Dendritic cell treated with granulocyte-macrophage colony-stimulating factor and Interleukin-4, amounts not matched to agents 40 ng/mL and 50 ng/mL, for 4 days (primary cell): ENCODE data around the gene CALML3.
"Not testable (repeated sequence)": the region's sequence is repeated elsewhere in the genome, so short reads cannot be mapped to it uniquely, and the experiment has no call there.

Source experiments
- H3K27ac Mint-ChIP-seq: one replicate; pipeline ENCODE4 v1.8.0; 2022; ENCODE audit warnings: mild to moderate bottlenecking, mixed read lengths
- H3K27me3 Mint-ChIP-seq: one replicate; pipeline ENCODE4 v1.8.0; 2022; ENCODE audit warnings: mild to moderate bottlenecking, mixed read lengths
- H3K36me3 Mint-ChIP-seq: one replicate; pipeline ENCODE4 v1.8.0; 2022; ENCODE audit warnings: low read depth, mixed read lengths
- H3K4me1 Mint-ChIP-seq: one replicate; pipeline ENCODE4 v1.8.0; 2022; ENCODE audit warnings: low read depth, mixed read lengths
- H3K4me3 Mint-ChIP-seq: one replicate; pipeline ENCODE4 v1.8.0; 2022; ENCODE audit warnings: mild to moderate bottlenecking, moderate library complexity, mixed read lengths
- H3K9me3 Mint-ChIP-seq: one replicate; pipeline ENCODE4 v1.8.0; 2022; ENCODE audit warnings: mixed read lengths
- intact Hi-C: fragments of 100-400 bp; cut with micrococcal nuclease; formaldehyde crosslinking; loops from one replicate; pipeline ENCODE4 v1.15.0; 2022

CALML3 gene

GRCh38 chr10:5524641-5525560 lies at the start of gene CALML3:
Gene CALML3, plus strand, starts transcription at chr10:5524961. Its CDS starts 125 bp downstream, at chr10:5525086.
- H3K36me3 Mint-ChIP-seq = no peaks in the 10 kb centered on the region
- no peak within 1 kb of the TSS for H3K4me3 Mint-ChIP-seq
- intact Hi-C loops = no loop called here
- no peaks in the 10 kb centered on the region for H3K9me3 Mint-ChIP-seq
- no peak within 1 kb of the TSS for H3K27ac Mint-ChIP-seq
- peaks cover 13% of the 10 kb centered on the region for H3K27me3 Mint-ChIP-seq
- peaks cover 6% of the 10 kb centered on the region for H3K4me1 Mint-ChIP-seq

GRCh38 chr10:5475088-5475487 lies 49.7 kb upstream of the CALML3 start:
- intact Hi-C loops, H3K4me1 Mint-ChIP-seq, H3K27ac Mint-ChIP-seq, H3K36me3 Mint-ChIP-seq, H3K9me3 Mint-ChIP-seq, H3K4me3 Mint-ChIP-seq: not testable (repeated sequence)
- peaks cover 14% of the 10 kb centered on the region for H3K27me3 Mint-ChIP-seq

GRCh38 chr10:5475974-5476807 lies 48.6 kb upstream of the CALML3 start:
- intact Hi-C loops, H3K27ac Mint-ChIP-seq, H3K36me3 Mint-ChIP-seq, H3K4me3 Mint-ChIP-seq, H3K9me3 Mint-ChIP-seq: not testable (repeated sequence)
- H3K27me3 Mint-ChIP-seq = peaks cover 15% of the 10 kb centered on the region
- peaks cover 12% of the 10 kb centered on the region for H3K4me1 Mint-ChIP-seq

GRCh38 chr10:5476918-5477525 lies 47.7 kb upstream of the CALML3 start:
- Mint-ChIP-seq H3K4me1 (peaks cover 12% of the 10 kb centered on the region), H3K4me3 (no peak overlapping the region), H3K9me3 (no peaks in the 10 kb centered on the region), H3K27ac (no peak overlapping the region), H3K27me3 (peaks cover 8% of the 10 kb centered on the region), H3K36me3 (no peaks in the 10 kb centered on the region)
- intact Hi-C loops = no loop called here

- H3K27me3 Mint-ChIP-seq = peaks cover 9% of the 10 kb centered on the region
- no peak overlapping the region for H3K27ac Mint-ChIP-seq
- H3K36me3 Mint-ChIP-seq = no peaks in the 10 kb centered on the region
- H3K9me3 Mint-ChIP-seq = no peaks in the 10 kb centered on the region
- peaks cover 12% of the 10 kb centered on the region for H3K4me1 Mint-ChIP-seq
- intact Hi-C loops = no loop called here
- H3K4me3 Mint-ChIP-seq = no peak overlapping the region
These were observed 46.6 kb upstream of the CALML3 start for GRCh38 chr10:5477948-5478693.

GRCh38 chr10:5478694-5479305 lies 46.0 kb upstream of the CALML3 start:
- Mint-ChIP-seq H3K4me1 (peaks cover 12% of the 10 kb centered on the region), H3K27me3 (peaks cover 10% of the 10 kb centered on the region), H3K4me3 (no peak overlapping the region), H3K27ac (no peak overlapping the region), H3K36me3 (no peaks in the 10 kb centered on the region), H3K9me3 (no peaks in the 10 kb centered on the region)
- intact Hi-C loops = no loop called here

GRCh38 chr10:5479481-5480161 lies 45.1 kb upstream of the CALML3 start:
- Mint-ChIP-seq H3K4me1 (peaks cover 12% of the 10 kb centered on the region), H3K27me3 (peaks cover 10% of the 10 kb centered on the region), H3K4me3 (no peak overlapping the region), H3K9me3 (no peaks in the 10 kb centered on the region), H3K27ac (peak overlapping the region; percentile 36), H3K36me3 (no peaks in the 10 kb centered on the region)
- intact Hi-C loops = no loop called here

- peak overlapping the region; percentile 36 for H3K27ac Mint-ChIP-seq
- no peaks in the 10 kb centered on the region for H3K36me3 Mint-ChIP-seq
- peaks cover 12% of the 10 kb centered on the region for H3K4me1 Mint-ChIP-seq
- intact Hi-C loops = no loop called here
- H3K4me3 Mint-ChIP-seq = no peak overlapping the region
- peaks cover 15% of the 10 kb centered on the region for H3K27me3 Mint-ChIP-seq
- H3K9me3 Mint-ChIP-seq = no peaks in the 10 kb centered on the region
These were observed 44.4 kb upstream of the CALML3 start for GRCh38 chr10:5480162-5480941.

GRCh38 chr10:5481121-5481520 lies 43.6 kb upstream of the CALML3 start:
- Mint-ChIP-seq H3K4me3 (no peak overlapping the region), H3K27me3 (peaks cover 17% of the 10 kb centered on the region), H3K27ac (no peak overlapping the region), H3K36me3 (no peaks in the 10 kb centered on the region), H3K4me1 (peaks cover 12% of the 10 kb centered on the region), H3K9me3 (no peaks in the 10 kb centered on the region)
- intact Hi-C loops = no loop called here

GRCh38 chr10:5482016-5482415 lies 42.7 kb upstream of the CALML3 start:
- Mint-ChIP-seq H3K9me3 (no peaks in the 10 kb centered on the region), H3K27me3 (peaks cover 21% of the 10 kb centered on the region), H3K27ac (no peak overlapping the region), H3K36me3 (no peaks in the 10 kb centered on the region), H3K4me3 (no peak overlapping the region), H3K4me1 (peaks cover 12% of the 10 kb centered on the region)
- intact Hi-C loops = no loop called here

GRCh38 chr10:5484205-5484604 lies 40.6 kb upstream of the CALML3 start:
- intact Hi-C loops = no loop called here
- peaks cover 12% of the 10 kb centered on the region for H3K4me1 Mint-ChIP-seq
- H3K4me3 Mint-ChIP-seq = no peak overlapping the region
- peaks cover 24% of the 10 kb centered on the region for H3K27me3 Mint-ChIP-seq
- no peaks in the 10 kb centered on the region for H3K9me3 Mint-ChIP-seq
- no peaks in the 10 kb centered on the region for H3K36me3 Mint-ChIP-seq
- H3K27ac Mint-ChIP-seq = no peak overlapping the region

- Mint-ChIP-seq H3K27ac (no peak overlapping the region), H3K27me3 (peaks cover 19% of the 10 kb centered on the region), H3K4me1 (peaks cover 1% of the 10 kb centered on the region), H3K4me3 (no peak overlapping the region), H3K9me3 (no peaks in the 10 kb centered on the region), H3K36me3 (no peaks in the 10 kb centered on the region)
- intact Hi-C loops = no loop called here
These were observed 39.5 kb upstream of the CALML3 start for GRCh38 chr10:5485290-5485689.
